HL-60 (cell line): ENCODE results near the gene OTULINL.

Source experiments
- DNase-seq, 2 experiments: peaks; one replicate each; pipeline ENCODE4 v3.0.0-alpha.2; 2010 to 2020; ENCODE audit warnings: low read depth in 1 of 2, low spot score in 1 of 2
- H3K27ac ChIP-seq: fragments of 250-450 bp; sonication (Bioruptor Pico); replicated peaks from 2 replicates; pipeline ENCODE4 v1.5.1; 2020; ENCODE audit warnings: mild to moderate bottlenecking, moderate library complexity
- H3K27me3 ChIP-seq: fragments of 250-450 bp; sonication (Bioruptor Pico); 2 replicates; pipeline ENCODE4 v1.5.1; 2021; ENCODE audit warnings: mild to moderate bottlenecking, moderate library complexity; ENCODE audit not compliant: insufficient read depth, poor library complexity, severe bottlenecking
- H3K4me3 ChIP-seq: replicated peaks from 2 replicates; pipeline ENCODE4 v1.5.1; 2011; ENCODE audit warnings: mild to moderate bottlenecking, control low read depth, low read length; ENCODE audit not compliant: insufficient read depth
- GABPA ChIP-seq: IDR thresholded peaks from 2 replicates; pipeline ENCODE4 v1.6.1; 2012; ENCODE audit warnings: low read depth
- POLR2AphosphoS5 ChIP-seq: IDR thresholded peaks from 2 replicates; pipeline ENCODE4 v1.6.1; 2012; ENCODE audit warnings: low read depth
- SPI1 ChIP-seq: IDR thresholded peaks from 2 replicates; pipeline ENCODE4 v1.6.1; 2012; ENCODE audit warnings: low read depth, mild to moderate bottlenecking, borderline replicate concordance
- TF ChIP-seq, protein P1 (sequence below): IDR thresholded peaks from one replicate; pipeline ENCODE4 v1.5.1; 2011; ENCODE audit warnings: low read length, control low read depth, inconsistent platforms; ENCODE audit not compliant: insufficient read depth
- TF ChIP-seq, protein P2 (sequence below): IDR thresholded peaks from 2 replicates; pipeline ENCODE4 v1.6.1; 2012; ENCODE audit warnings: low read depth; ENCODE audit not compliant: insufficient replicate concordance

The OTULINL gene

DNA sequence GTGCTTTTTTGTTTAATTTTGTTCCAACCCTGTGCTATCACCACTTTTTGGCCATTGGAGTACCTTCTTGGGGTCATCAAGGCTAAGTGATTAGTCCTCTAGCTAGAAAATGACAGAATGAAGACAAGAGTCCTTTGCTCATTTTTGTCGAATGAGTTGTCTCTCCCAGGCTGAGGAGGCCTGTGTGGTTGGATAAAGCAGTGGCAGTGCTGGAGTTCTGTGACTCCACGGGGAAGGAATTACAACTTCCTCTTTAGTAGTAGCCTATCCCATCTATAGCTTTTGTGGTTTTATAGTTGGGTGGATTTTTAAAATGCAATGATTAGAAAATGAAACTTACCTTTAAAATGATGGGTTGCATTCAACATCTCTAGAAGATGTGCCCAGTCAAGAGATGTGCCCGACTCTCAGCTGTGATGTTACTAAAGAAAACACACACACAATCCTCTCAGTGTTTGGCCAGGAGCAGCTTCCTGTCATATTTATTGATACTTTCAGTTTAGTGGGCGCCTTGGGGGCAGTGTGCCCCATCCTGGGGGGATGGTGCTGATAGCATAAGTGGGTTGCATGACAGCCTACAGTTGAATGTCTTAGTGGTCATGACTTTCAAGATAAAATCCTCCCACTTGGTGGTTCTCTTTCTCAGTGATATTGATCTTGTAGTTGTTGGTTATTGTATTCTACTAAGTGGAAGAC is 11.9 kb downstream of the OTULINL start:
- Histone ChIP-seq H3K27me3 (no peaks in the 10 kb centered on the region), H3K27ac (peak overlapping the region; percentile 74), H3K4me3 (no peak overlapping the region)
- DNase-seq = no peak
- TF ChIP-seq, protein P1, sequence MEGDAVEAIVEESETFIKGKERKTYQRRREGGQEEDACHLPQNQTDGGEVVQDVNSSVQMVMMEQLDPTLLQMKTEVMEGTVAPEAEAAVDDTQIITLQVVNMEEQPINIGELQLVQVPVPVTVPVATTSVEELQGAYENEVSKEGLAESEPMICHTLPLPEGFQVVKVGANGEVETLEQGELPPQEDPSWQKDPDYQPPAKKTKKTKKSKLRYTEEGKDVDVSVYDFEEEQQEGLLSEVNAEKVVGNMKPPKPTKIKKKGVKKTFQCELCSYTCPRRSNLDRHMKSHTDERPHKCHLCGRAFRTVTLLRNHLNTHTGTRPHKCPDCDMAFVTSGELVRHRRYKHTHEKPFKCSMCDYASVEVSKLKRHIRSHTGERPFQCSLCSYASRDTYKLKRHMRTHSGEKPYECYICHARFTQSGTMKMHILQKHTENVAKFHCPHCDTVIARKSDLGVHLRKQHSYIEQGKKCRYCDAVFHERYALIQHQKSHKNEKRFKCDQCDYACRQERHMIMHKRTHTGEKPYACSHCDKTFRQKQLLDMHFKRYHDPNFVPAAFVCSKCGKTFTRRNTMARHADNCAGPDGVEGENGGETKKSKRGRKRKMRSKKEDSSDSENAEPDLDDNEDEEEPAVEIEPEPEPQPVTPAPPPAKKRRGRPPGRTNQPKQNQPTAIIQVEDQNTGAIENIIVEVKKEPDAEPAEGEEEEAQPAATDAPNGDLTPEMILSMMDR = no peak
- TF ChIP-seq POLR2AphosphoS5 (no peak), SPI1 (no peak), GABPA (no peak)
- TF ChIP-seq, protein P2, sequence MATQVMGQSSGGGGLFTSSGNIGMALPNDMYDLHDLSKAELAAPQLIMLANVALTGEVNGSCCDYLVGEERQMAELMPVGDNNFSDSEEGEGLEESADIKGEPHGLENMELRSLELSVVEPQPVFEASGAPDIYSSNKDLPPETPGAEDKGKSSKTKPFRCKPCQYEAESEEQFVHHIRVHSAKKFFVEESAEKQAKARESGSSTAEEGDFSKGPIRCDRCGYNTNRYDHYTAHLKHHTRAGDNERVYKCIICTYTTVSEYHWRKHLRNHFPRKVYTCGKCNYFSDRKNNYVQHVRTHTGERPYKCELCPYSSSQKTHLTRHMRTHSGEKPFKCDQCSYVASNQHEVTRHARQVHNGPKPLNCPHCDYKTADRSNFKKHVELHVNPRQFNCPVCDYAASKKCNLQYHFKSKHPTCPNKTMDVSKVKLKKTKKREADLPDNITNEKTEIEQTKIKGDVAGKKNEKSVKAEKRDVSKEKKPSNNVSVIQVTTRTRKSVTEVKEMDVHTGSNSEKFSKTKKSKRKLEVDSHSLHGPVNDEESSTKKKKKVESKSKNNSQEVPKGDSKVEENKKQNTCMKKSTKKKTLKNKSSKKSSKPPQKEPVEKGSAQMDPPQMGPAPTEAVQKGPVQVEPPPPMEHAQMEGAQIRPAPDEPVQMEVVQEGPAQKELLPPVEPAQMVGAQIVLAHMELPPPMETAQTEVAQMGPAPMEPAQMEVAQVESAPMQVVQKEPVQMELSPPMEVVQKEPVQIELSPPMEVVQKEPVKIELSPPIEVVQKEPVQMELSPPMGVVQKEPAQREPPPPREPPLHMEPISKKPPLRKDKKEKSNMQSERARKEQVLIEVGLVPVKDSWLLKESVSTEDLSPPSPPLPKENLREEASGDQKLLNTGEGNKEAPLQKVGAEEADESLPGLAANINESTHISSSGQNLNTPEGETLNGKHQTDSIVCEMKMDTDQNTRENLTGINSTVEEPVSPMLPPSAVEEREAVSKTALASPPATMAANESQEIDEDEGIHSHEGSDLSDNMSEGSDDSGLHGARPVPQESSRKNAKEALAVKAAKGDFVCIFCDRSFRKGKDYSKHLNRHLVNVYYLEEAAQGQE = no peak

DNA sequence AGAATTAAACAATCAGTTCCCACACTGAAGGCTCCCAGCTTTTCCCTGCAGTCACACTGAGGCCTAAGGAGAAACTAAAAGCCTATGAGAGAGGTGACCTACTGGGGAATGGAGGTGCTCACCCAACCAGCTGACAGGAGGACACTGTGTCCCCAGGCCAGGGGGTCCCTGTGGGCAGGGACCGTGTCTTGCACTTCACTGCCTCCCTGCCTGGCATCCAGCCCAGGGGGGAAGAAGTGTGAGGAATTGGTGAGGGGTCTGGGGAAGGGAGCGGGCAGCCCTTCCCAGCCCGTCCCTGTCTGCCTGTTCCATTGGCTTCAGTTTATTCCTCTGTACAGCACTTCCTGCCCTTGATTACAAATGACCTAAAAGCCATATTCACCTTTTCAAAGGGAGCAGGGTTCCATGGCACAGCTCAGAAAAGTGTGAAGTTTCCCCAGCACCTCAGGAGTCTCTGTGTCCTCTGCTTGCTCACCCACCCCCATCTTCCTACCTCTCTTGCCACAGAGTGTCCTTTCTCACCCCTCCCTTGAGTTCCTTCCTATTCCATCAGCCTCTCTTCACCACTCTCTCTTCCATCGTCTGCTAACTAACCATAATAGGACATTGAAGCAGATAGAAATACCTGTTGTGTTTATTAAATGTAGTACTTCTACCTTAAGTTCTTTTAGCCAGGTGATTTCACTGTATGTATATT is 12.9 kb downstream of the OTULINL start:
- peak in 1 of 2 experiments; percentile 54 for DNase-seq
- Histone ChIP-seq H3K4me3 (no peak overlapping the region), H3K27ac (peak overlapping the region; percentile 74), H3K27me3 (no peaks in the 10 kb centered on the region)
- TF ChIP-seq SPI1 (no peak), GABPA (no peak), POLR2AphosphoS5 (no peak)

DNA sequence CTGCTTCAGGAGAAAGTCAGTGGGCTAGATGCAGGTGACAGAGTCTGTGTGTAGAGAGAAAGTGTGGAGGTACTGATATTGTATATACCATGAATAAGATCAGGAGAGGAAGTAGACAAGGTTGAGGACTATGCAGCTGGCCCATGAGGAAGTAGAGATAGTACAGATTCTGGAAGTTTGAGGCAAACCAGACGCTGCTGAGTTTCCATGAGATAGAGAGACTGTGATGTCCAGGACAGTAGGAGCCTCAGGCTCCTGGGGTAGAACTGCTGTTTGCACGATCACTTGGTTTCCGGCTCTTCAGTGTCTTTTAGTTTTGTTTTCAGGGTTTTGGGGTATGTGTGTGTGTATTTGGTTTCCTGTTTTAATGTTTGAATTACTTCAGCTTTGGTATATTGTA is 13.6 kb downstream of the OTULINL start:
- Histone ChIP-seq H3K27ac (peak overlapping the region; percentile 74), H3K4me3 (no peak overlapping the region), H3K27me3 (no peaks in the 10 kb centered on the region)
- TF ChIP-seq GABPA (peak; percentile 51; the same call in 1 of the 2 replicates), SPI1 (peak; percentile 93), POLR2AphosphoS5 (peak; percentile 89)
- TF ChIP-seq, protein P2 = no peak
- TF ChIP-seq, protein P1 = no peak
- DNase-seq = peak; percentile 70 to 89

DNA sequence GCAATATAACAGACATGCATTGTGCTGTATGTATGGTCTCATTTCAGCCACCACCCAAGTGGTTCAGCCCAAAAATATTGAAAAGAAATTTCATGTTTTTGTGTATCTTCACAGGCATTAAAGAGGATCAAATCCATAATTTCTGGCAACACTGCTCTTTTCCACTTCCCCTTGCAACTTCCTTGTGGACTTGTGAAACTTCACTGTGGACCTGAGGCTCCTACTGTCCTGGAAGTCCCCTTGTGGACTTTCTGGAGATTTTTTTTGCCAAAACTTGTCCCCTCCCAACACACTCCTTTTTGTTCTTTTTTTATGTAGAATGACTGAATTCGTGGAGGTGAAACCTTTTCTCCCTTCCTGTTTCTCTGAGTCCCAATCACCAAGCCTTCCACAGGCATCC is 14.3 kb downstream of the OTULINL start:
- DNase-seq = no peak
- peak overlapping the region; percentile 74 for H3K27ac ChIP-seq
- H3K4me3 ChIP-seq = no peak overlapping the region
- TF ChIP-seq, protein P2 = no peak
- peak; percentile 61; the same call in 1 of the 2 replicates for TF ChIP-seq SPI1
- no peaks in the 10 kb centered on the region for H3K27me3 ChIP-seq
